T-cell (primary cell): Measurements from ENCODE around the gene MS4A3. TPM values are rescaled to one million over a fixed set of nuclear protein-coding genes. Genes with fewer than 3 reads are reported as not detected.
"Not testable (repeated sequence)": the region's sequence is repeated elsewhere in the genome, so short reads cannot be mapped to it uniquely, and the experiment has no call there.

Source experiments
- ATAC-seq, 4 experiments: fragments of 200-7000 bp in 3 of 4; fragments of 150-1000 bp in 1 of 4; cut with Tn5 transposase; replicated peaks in 1 of 4; 1 replicate in 3 of 4; 2 replicates in 1 of 4; pipeline ENCODE4 v1.10.0; 2021; ENCODE audit warnings: moderate library complexity in 3 of 4, mild to moderate bottlenecking in 2 of 4, moderate number of reproducible peaks in 1 of 4
- CTCF ChIA-PET, 2 donors: fragments of 300-600 bp; sonication (Branson Sonifier 250); formaldehyde crosslinking; loops; one replicate each; lab custom pipeline; 2022; ENCODE audit warnings: antibody characterized with exemption in 2 of 2; lab: Charles Lee
- POLR2A ChIA-PET, 2 donors: fragments of 300-600 bp; sonication (Branson Sonifier 250); formaldehyde crosslinking; loops; one replicate each; lab custom pipeline; 2022; ENCODE audit warnings: antibody characterized with exemption in 2 of 2; lab: Charles Lee
- DNase-seq, 35 experiments: peaks; one replicate each; pipeline versions ENCODE4 v3.0.0 to v3.0.0-alpha.2; 2013 to 2023
- H3K27ac ChIP-seq: one replicate; pipeline ENCODE4 v1.5.1; 2013; ENCODE audit warnings: low read length
- H3K27me3 ChIP-seq, 2 experiments: replicated peaks in 1 of 2; 1 replicate in 1 of 2; 2 replicates in 1 of 2; pipeline versions ENCODE4 v1.6.1 to v1.7.0; 2013; ENCODE audit warnings: low read length in 1 of 2, mixed read lengths in 1 of 2; ENCODE audit not compliant: control insufficient read depth in 2 of 2, insufficient read depth in 2 of 2; ENCODE audit errors: extremely low read depth in 1 of 2
- H3K36me3 ChIP-seq, 2 donors: 1 replicate in 1 of 2; 2 replicates in 1 of 2; pipeline versions ENCODE4 v1.6.1 to v1.7.0; 2013; ENCODE audit warnings: low read length in 1 of 2; ENCODE audit not compliant: control insufficient read depth in 2 of 2, insufficient read depth in 1 of 2; ENCODE audit errors: extremely low read depth in 1 of 2
- H3K4me1 ChIP-seq, 2 experiments: 1 replicate in 1 of 2; 2 replicates in 1 of 2; pipeline versions ENCODE4 v1.6.1 to v1.7.0; 2013; ENCODE audit warnings: low read length in 2 of 2, mixed read lengths in 1 of 2; ENCODE audit not compliant: insufficient read depth in 2 of 2, control insufficient read depth in 1 of 2; ENCODE audit errors: extremely low read depth in 1 of 2
- H3K4me3 ChIP-seq, 2 donors: 1 replicate in 1 of 2; 2 replicates in 1 of 2; pipeline versions ENCODE4 v1.5.1 to v1.7.0; 2013; ENCODE audit warnings: mild to moderate bottlenecking in 2 of 2, low read length in 1 of 2, moderate library complexity in 1 of 2; ENCODE audit not compliant: control insufficient read depth in 1 of 2; ENCODE audit errors: extremely low read depth in 1 of 2
- H3K9me3 ChIP-seq: 2 replicates; pipeline ENCODE4 v1.7.0; 2013
- H3K27ac Mint-ChIP-seq, 2 donors: one replicate each; pipeline ENCODE4 v1.8.0; 2020 to 2021; ENCODE audit warnings: mild to moderate bottlenecking in 2 of 2, mixed read lengths in 2 of 2
- H3K27me3 Mint-ChIP-seq, 2 donors: one replicate each; pipeline ENCODE4 v1.8.0; 2021 to 2022; ENCODE audit warnings: mixed read lengths in 2 of 2
- H3K36me3 Mint-ChIP-seq: one replicate; pipeline ENCODE4 v1.8.0; 2021; ENCODE audit warnings: mixed read lengths
- H3K4me1 Mint-ChIP-seq, 3 donors: one replicate each; pipeline ENCODE4 v1.8.0; 2020 to 2022; ENCODE audit warnings: mixed read lengths in 3 of 3, mild to moderate bottlenecking in 1 of 3
- H3K4me3 Mint-ChIP-seq, 3 donors: one replicate each; pipeline ENCODE4 v1.8.0; 2020 to 2022; ENCODE audit warnings: mild to moderate bottlenecking in 3 of 3, mixed read lengths in 3 of 3, moderate library complexity in 3 of 3
- H3K9me3 Mint-ChIP-seq, 3 donors: one replicate each; pipeline ENCODE4 v1.8.0; 2020 to 2022; ENCODE audit warnings: mixed read lengths in 3 of 3
- WGBS: methylation state at CpG from one replicate; pipeline ENCODE4 v1.1.5; 2013; ENCODE audit warnings: missing lambda C conversion rate; ENCODE audit not compliant: insufficient coverage; 5-methylcytosine and 5-hydroxymethylcytosine counted together
- total RNA-seq, 35 experiments: library from RNA in 6 of 35; stranded (reverse) in 6 of 35; fragments of 120-200 nt in 1 of 35; gene quantifications; one replicate each; pipeline versions ENCODE4 v1.2.1 to v1.2.4 and lab custom pipeline; 2013 to 2026

MS4A3 gene
- total RNA-seq, 5 donors from 2014 or later (not counting 1 experiment from before 2014, with no cell fraction given) = 0.40 to 0.44 (median 0.43) TPM; not detected in 2

DNA sequence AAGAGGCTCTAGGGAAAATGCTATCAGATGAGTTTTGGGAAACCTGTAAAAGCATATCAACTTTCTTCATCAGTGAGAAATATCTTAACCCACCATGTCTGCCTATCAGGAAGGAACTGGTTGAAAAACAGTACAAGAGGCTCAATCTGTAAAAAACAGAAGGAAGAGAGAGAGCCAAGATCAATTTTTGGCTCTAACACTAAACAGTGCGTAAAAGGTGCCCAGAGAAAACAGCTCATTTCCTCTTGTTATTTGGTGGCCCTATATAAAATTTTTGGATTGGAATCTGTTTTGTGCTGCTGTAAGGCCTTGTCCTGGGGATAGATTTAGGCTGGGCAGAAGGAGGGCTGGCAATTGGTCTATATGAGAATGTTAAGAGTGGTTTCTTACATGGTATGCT is 44.1 kb downstream of the MS4A3 start:
- DNase-seq (no peak), ATAC-seq (no peak)
- Histone ChIP-seq H3K27me3 (no peaks in the 10 kb centered on the region), H3K4me1 (no peaks in the 10 kb centered on the region), H3K9me3 (no peaks in the 10 kb centered on the region), H3K36me3 (no peaks in the 10 kb centered on the region), H3K4me3 (no peak overlapping the region), H3K27ac (no peak overlapping the region)
- H3K4me3 Mint-ChIP-seq = no peak overlapping the region
- no peaks in the 10 kb centered on the region for H3K4me1 Mint-ChIP-seq
- no peaks in the 10 kb centered on the region for H3K9me3 Mint-ChIP-seq
- CTCF ChIA-PET = interaction anchor here in 1 of 2 donors (0.6 kb wide), 1 partner anchor 208 kb away, joined by 3 read pairs; no protein-coding TSS in a partner anchor
- H3K27ac Mint-ChIP-seq = no peak overlapping the region
- no peaks in the 10 kb centered on the region for H3K36me3 Mint-ChIP-seq
- POLR2A ChIA-PET = no interaction called here
- WGBS = 89% methylated on average over 1 of the region's 1 CpG
- H3K27me3 Mint-ChIP-seq = peaks cover 2 to 7% of the 10 kb centered on the region in 2 donors

DNA sequence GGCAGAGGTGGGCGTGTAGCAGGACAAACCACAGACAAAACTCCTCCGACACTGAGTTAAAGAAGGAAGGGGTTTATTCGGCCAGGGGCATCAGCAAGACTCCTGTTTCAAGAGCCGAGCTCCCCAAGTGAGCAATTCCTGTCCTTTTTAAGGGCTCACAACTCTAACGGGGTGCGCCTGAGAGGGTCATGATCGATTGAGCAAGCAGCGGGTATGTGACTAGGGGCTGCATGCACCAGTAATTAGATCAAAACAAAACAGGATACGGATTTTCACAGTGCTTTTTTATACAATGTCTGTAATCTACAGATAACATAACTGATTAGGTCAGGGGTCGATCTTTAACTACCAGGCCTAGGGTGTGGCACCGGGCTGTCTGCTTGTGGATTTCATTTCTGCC is 44.9 kb downstream of the MS4A3 start:
- DNase-seq, H3K36me3 ChIP-seq, H3K27ac ChIP-seq, H3K27me3 ChIP-seq, H3K4me1 Mint-ChIP-seq, H3K4me3 Mint-ChIP-seq, H3K4me1 ChIP-seq, ATAC-seq, H3K27me3 Mint-ChIP-seq, H3K36me3 Mint-ChIP-seq, CTCF ChIA-PET, H3K27ac Mint-ChIP-seq, POLR2A ChIA-PET, H3K4me3 ChIP-seq, H3K9me3 Mint-ChIP-seq, H3K9me3 ChIP-seq: not testable (repeated sequence)
- WGBS = 77% methylated on average over 4 of the region's 11 CpGs

DNA sequence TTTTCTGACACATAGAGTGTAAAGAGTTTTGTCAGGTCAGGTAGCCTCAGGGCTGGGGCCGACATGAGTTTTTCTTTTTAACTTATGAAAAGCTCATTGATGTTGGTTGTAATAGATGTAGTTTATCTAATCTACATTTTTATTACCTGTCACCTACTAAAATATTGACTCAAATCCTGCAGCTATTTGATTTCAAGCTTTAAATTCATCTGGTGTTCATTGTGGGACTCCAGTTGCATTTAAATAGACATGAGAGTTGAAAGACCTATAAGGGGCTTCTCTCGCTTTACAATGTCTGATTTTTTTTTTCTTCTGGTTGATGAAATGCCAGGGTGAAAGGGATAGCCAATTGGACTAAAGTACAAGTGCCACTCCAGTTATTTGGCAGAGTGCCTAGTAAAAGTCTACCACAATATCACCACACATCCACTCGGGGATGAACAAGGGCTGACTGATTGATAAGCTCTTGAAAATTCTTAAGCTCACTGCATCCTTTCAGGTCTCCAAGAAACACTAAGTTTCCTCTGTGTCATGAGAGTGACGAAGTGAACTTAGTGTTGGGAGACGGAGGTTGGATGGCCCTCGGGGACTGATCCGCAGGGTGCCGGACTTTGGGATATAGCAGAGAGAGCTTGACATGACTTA is 48.1 kb downstream of the MS4A3 start:
- H3K36me3 Mint-ChIP-seq, H3K9me3 ChIP-seq, H3K4me3 Mint-ChIP-seq, H3K27ac ChIP-seq, ATAC-seq, H3K4me1 Mint-ChIP-seq, CTCF ChIA-PET, POLR2A ChIA-PET, H3K36me3 ChIP-seq, DNase-seq, H3K27me3 ChIP-seq, H3K27me3 Mint-ChIP-seq, H3K4me3 ChIP-seq, H3K4me1 ChIP-seq, H3K27ac Mint-ChIP-seq, H3K9me3 Mint-ChIP-seq: not testable (repeated sequence)
- 98% methylated on average over 5 of the region's 8 CpGs for WGBS

DNA sequence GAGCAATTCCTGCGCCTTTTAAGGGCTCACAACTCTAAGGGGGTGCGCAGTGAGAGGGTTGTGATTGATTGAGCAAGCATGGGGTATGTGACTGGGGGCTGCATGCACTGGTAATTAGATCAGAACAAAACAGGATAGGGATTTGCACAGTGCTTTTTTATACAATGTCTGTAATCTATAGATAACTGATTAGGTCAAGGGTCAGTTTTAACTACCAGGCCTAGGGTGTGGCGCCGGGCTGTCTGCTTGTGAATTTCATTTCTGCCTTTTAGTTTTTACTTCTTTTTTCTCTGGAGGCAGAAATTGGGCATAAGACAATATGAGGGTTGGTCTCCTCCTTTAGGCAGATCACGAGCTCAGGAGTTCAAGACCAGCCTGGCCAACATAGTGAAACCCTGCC is 52.2 kb downstream of the MS4A3 start:
- H3K9me3 Mint-ChIP-seq, H3K27me3 ChIP-seq, DNase-seq, H3K4me1 ChIP-seq, H3K27ac Mint-ChIP-seq, H3K27ac ChIP-seq, POLR2A ChIA-PET, H3K4me1 Mint-ChIP-seq, CTCF ChIA-PET, H3K4me3 ChIP-seq, H3K4me3 Mint-ChIP-seq, H3K9me3 ChIP-seq, ATAC-seq, H3K36me3 Mint-ChIP-seq, H3K36me3 ChIP-seq: not testable (repeated sequence)
- peaks cover 5 to 20% of the 10 kb centered on the region in 2 donors for H3K27me3 Mint-ChIP-seq
- 92% methylated on average over 2 of the region's 5 CpGs for WGBS

DNA sequence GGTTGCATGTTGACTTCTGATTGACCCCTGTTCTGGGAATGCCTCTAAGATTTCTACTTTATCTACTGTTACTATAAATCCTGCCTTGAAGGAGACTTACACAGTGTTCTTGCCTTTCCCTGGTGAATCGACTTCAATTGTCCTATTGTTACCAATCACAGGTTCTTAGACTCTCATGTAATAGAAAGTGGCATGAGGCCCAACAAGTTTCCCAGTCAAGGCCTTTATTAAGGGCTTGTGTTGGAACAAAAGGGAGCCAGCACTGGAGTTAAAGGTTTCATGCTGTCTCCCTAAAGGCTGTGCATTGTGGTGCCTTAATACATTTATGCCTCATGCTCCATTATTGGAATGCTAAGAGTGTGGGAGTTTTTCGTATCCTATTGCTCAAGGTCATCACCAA is 55.3 kb downstream of the MS4A3 start:
- no peak for ATAC-seq
- ChIA-PET CTCF (no interaction called here), POLR2A (no interaction called here)
- Mint-ChIP-seq H3K9me3 (no peaks in the 10 kb centered on the region), H3K27me3 (peaks cover 7 to 20% of the 10 kb centered on the region in 2 donors), H3K27ac (no peak overlapping the region), H3K36me3 (no peaks in the 10 kb centered on the region), H3K4me1 (no peaks in the 10 kb centered on the region), H3K4me3 (no peak overlapping the region)
- Histone ChIP-seq H3K9me3 (no peaks in the 10 kb centered on the region), H3K4me1 (no peaks in the 10 kb centered on the region), H3K4me3 (no peak overlapping the region), H3K27ac (no peak overlapping the region), H3K36me3 (no peaks in the 10 kb centered on the region), H3K27me3 (peaks cover 0 to 6% of the 10 kb centered on the region in 2 experiments)
- DNase-seq = no peak
- no CpG with 5 or more reads among the region's 2 CpGs for WGBS

DNA sequence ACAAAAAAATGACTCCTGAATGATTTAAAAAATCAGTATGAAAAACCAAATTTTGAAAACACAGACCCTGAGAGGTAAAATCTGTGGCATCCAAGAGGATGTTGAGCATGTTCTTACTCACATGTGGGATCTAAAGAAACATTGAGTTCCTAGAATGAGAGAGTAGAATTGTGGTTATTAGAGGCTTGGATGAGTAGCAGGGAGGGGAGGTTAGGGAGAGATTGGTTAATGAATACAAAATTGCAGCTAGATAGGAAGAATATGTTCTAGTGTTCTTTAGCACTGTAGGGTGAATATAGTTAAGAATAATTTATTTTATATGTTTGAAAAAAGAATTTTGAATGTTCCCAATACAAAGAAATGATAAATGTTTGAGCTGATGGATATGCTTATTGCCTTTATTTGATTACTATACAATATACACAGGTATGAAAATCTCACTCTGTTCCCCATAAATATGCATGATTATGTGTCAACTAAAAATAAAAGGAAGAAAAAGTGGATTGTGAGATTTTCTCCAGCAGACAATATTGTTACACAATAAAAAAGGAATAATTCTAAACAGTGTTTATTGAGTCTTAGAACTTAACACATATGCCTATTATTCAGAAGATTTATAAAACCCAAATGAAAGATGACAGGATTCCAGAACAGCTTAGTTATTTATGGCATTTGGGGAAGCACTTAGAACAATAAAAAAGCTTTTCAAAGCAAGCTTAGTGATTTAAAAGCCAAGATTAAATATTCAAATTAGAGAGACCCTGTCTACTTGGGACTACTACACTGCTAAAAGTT is 60.7 kb downstream of the MS4A3 start:
- Mint-ChIP-seq H3K36me3 (no peaks in the 10 kb centered on the region), H3K4me3 (no peak overlapping the region), H3K9me3 (no peaks in the 10 kb centered on the region), H3K27ac (no peak overlapping the region), H3K4me1 (no peaks in the 10 kb centered on the region), H3K27me3 (peaks cover 2 to 6% of the 10 kb centered on the region in 2 donors)
- ATAC-seq (no peak), DNase-seq (no peak)
- H3K36me3 ChIP-seq = no peaks in the 10 kb centered on the region
- H3K4me3 ChIP-seq = no peak overlapping the region
- H3K27ac ChIP-seq = no peak overlapping the region
- no peaks in the 10 kb centered on the region for H3K4me1 ChIP-seq
- H3K9me3 ChIP-seq = no peaks in the 10 kb centered on the region
- H3K27me3 ChIP-seq = peaks cover 0 to 3% of the 10 kb centered on the region in 2 experiments
- CTCF ChIA-PET = no interaction called here
- POLR2A ChIA-PET = no interaction called here
